PFSK-1 (cell line): ENCODE data around the gene APELA.

ENCODE experiments used
- POLR2AphosphoS5 ChIP-seq: IDR thresholded peaks from 2 replicates; pipeline ENCODE4 v1.6.1; 2012; ENCODE audit warnings: low read depth, mild to moderate bottlenecking, control low read depth, low read length, moderate library complexity
- TAF1 ChIP-seq: IDR thresholded peaks from 2 replicates; pipeline ENCODE4 v1.6.1; 2012; ENCODE audit warnings: low read length, control low read depth, borderline replicate concordance; ENCODE audit not compliant: insufficient read depth

DNA sequence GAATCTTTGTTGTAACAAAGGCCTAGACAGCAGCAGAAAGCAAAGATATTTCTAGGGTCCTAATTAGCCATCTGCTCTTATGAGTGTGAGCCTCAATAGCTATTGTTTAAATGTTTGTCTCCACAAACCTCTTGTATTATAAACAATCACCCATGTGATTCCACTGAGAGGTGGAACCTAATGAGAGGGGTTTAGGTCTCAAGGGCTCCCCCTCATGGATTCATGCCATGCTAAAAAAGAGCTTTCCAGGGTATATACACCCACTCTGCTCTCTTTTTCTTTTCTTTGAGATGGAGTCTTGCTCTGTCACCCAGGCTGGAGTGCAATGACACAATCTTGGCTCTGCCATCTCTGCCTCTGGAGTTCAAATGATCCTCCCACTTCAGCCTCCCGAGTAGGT, 58.4 kb downstream of the APELA start:
- TF ChIP-seq TAF1 (no peak), POLR2AphosphoS5 (no peak)
